ENCODE results near the gene TINAG. TPM values are rescaled to one million over a fixed set of nuclear protein-coding genes. Genes with fewer than 3 reads are reported as not detected.

Gene TINAG
- polyA plus RNA-seq, 3 donors from 2014 or later, result not detected

- Mint-ChIP-seq H3K4me1 (no peaks in the 10 kb centered on the region), H3K9me3 (peaks cover 3 to 35% (median 9%) of the 10 kb centered on the region in 6 donors), H3K4me3 (no peak overlapping the region), H3K36me3 (no peaks in the 10 kb centered on the region), H3K27ac (no peak overlapping the region), H3K27me3 (ENCODE audit: low read depth in 3 of 3) (no peaks in the 10 kb centered on the region)
- no peak for DNase-seq
Observed at GRCh38 chr6:54419885-54420284, 111.6 kb downstream of the TINAG start.

GRCh38 chr6:54426995-54427394 lies 118.8 kb downstream of the TINAG start:
- no peak for DNase-seq
- Mint-ChIP-seq H3K9me3 (peaks cover 0 to 21% (median 11%) of the 10 kb centered on the region in 6 donors), H3K27ac (no peak overlapping the region), H3K4me1 (no peaks in the 10 kb centered on the region), H3K27me3 (ENCODE audit: low read depth in 3 of 3) (peaks cover 0 to 2% (median 0%) of the 10 kb centered on the region in 3 donors), H3K36me3 (no peaks in the 10 kb centered on the region), H3K4me3 (no peak overlapping the region)

- Mint-ChIP-seq H3K36me3 (no peaks in the 10 kb centered on the region), H3K9me3 (peaks cover 0 to 19% (median 11%) of the 10 kb centered on the region in 6 donors), H3K4me1 (no peaks in the 10 kb centered on the region), H3K4me3 (no peak overlapping the region), H3K27me3 (ENCODE audit: low read depth in 3 of 3) (peaks cover 0 to 2% (median 0%) of the 10 kb centered on the region in 3 donors), H3K27ac (no peak overlapping the region)
- DNase-seq, result no peak
Observed at GRCh38 chr6:54427396-54427937, 119.2 kb downstream of the TINAG start.

GRCh38 chr6:54428431-54428830 lies 120.2 kb downstream of the TINAG start:
- Mint-ChIP-seq H3K36me3 (no peaks in the 10 kb centered on the region), H3K27ac (no peak overlapping the region), H3K4me3 (no peak overlapping the region), H3K4me1 (no peaks in the 10 kb centered on the region), H3K9me3 (peaks cover 0 to 20% (median 9%) of the 10 kb centered on the region in 6 donors), H3K27me3 (ENCODE audit: low read depth in 3 of 3) (peaks cover 0 to 2% (median 0%) of the 10 kb centered on the region in 3 donors)
- no peak for DNase-seq

GRCh38 chr6:54431466-54431865 lies 123.2 kb downstream of the TINAG start:
- Mint-ChIP-seq H3K4me3 (no peak overlapping the region), H3K36me3 (no peaks in the 10 kb centered on the region), H3K27me3 (ENCODE audit: low read depth in 3 of 3) (peaks cover 0 to 2% (median 0%) of the 10 kb centered on the region in 3 donors), H3K4me1 (no peaks in the 10 kb centered on the region), H3K27ac (no peak overlapping the region), H3K9me3 (peaks cover 0 to 26% (median 7%) of the 10 kb centered on the region in 6 donors)
- DNase-seq, result no peak

Other genes starting within 250 kb of the TINAG start
- gene MLIP, start 197.0 kb upstream of the TINAG start, polyA plus RNA-seq, result not detected

Data from immature natural killer cell (primary cell).